Measurements from ENCODE around the gene ATP2B3.

DNA sequence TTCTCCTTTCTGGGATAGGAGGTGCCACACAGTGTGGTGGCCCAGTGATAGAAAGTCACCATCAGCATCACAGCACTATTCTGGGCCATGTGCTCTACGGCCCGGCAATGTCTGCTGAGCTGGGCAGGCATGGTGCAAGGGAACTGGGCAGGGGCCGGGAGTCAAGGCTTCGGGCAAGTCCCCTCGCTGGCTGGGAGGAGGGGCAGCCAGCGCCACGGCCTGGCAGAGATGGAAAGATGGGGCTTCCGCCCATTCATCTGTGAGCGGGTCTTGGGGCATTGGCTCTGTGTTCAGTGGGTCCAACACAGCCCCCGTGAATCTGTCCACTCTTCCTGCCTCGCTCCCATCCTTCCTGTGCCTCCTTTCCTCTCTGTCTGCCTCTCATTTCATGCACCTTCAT, 7.1 kb upstream of the ATP2B3 start:
- TF ChIP-seq EZH2phosphoT487 (IDR thresholded peaks at IDR 0.05; ENCODE audit: low read length) (no peak), EZH2 (optimal IDR thresholded peaks at IDR 0.05; ENCODE audit: low read depth, low read length) (no peak)
- TF ChIP-seq, protein P1, sequence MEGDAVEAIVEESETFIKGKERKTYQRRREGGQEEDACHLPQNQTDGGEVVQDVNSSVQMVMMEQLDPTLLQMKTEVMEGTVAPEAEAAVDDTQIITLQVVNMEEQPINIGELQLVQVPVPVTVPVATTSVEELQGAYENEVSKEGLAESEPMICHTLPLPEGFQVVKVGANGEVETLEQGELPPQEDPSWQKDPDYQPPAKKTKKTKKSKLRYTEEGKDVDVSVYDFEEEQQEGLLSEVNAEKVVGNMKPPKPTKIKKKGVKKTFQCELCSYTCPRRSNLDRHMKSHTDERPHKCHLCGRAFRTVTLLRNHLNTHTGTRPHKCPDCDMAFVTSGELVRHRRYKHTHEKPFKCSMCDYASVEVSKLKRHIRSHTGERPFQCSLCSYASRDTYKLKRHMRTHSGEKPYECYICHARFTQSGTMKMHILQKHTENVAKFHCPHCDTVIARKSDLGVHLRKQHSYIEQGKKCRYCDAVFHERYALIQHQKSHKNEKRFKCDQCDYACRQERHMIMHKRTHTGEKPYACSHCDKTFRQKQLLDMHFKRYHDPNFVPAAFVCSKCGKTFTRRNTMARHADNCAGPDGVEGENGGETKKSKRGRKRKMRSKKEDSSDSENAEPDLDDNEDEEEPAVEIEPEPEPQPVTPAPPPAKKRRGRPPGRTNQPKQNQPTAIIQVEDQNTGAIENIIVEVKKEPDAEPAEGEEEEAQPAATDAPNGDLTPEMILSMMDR (IDR thresholded peaks at IDR 0.05; ENCODE audit: low read length) = no peak
